HG03175 (cell line): ENCODE results near the gene FAM111A.

Source experiments
- ATAC-seq: cut with Tn5 transposase; IDR thresholded peaks from one replicate; pipeline ENCODE4 v1.9.1; 2021; ENCODE audit warnings: mild to moderate bottlenecking, moderate library complexity; ENCODE audit not compliant: unreplicated experiment

Gene FAM111A

DNA sequence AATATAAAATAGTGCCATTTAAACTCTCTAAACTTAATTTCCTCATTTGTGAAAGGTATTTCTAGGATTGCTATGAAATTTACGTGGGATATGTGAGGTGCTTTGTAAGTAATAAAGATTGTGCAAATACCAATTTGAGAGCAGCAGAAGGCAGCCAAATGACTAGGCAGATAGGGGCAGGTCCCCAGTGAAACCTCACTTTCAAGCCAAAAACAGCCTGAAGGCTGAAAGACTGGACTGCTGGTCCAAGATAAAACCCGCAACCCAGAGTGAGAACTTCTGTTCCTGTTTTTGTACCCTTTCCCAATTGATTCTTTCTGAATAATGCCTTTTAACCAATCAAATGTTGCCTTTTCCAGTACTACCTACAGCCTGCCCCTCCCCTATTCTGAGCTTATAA, 36.5 kb downstream of the FAM111A start:
- no peak for ATAC-seq

DNA sequence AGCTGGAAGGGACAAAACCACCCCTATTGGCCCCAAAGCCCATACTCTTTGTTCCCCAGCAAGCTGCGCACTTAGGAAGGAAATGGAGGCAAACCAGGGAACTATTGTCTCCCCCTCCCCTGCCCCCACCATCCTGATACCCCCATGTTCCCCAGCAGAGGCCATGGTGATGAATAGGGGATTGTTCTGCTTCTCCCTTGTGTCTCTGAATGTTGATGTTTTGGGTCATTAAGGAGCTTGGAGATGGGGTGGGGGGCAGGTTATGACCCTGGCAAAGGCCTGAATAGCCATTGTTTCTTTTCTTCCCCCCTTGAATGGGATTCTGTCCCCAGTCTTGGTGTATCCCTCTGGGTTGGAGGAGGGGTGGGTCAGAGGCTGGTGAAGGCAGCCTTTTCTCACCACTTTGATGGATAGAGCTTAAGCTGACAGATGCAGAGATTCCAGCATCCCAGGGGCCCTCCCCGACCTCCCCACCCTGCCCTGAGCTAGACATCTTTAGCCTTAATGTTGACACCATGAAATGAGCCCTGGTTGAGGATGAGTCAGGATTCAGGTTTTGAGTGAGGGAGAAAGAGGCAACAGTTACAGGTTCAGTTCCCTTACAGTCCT, 37.6 kb downstream of the FAM111A start:
- no peak for ATAC-seq

DNA sequence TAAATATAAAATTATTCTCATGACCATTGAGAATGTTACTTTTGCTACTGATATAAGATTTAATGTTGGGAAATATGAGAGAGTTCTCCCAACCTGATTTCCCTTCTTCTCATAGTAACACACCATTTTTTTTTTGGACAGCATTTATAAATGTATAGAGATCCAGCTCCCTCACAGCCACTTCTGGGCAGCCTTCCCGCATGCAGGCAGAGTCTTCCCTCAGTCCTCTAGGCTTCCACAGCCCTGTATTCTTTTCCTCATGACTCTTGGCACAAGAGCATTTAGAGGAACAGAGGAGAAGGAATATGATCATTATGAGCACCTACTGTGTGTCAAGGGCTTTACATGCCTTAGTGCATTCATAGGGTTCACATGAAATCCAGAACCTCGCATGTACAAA, 38.3 kb downstream of the FAM111A start:
- no peak for ATAC-seq

GRCh38 chr11:59181746-59182456, 39.2 kb downstream of the FAM111A start:
- no peak for ATAC-seq

DNA sequence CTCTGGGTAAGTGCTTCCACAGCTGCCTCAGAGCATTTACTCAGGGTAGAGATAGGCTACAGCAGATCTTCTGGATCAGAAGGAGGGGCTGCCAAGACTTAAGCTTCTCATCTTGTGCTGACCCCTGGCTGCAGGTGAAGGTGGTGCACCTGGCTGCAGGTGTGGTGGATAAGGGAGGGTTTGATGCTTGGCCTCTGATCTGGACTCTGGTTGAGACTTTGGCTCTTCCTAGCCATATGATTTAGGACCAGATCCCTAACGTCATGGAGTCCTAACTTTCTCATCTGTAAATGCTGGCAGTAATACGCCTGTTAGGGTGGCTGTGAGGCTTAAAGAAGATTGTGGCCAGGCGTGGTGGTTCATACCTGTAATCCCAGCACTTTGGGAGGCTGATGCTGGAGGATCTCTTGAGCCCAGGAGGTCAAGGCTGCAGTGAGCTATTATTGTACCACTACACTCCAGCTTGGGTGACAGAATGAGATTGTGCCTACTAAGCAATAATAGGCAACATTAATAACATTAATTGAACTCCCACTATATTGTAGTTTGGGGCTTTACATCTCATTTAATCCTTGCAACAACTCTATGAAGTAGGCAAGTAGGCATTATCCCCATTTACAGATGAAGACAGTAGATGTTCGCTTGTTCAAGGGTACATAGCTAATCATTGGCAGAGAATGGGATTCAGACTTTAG, 39.9 kb downstream of the FAM111A start:
- ATAC-seq: no peak

- ATAC-seq: no peak
Measured at GRCh38 chr11:59183771-59184170, 41.1 kb downstream of the FAM111A start.

DNA sequence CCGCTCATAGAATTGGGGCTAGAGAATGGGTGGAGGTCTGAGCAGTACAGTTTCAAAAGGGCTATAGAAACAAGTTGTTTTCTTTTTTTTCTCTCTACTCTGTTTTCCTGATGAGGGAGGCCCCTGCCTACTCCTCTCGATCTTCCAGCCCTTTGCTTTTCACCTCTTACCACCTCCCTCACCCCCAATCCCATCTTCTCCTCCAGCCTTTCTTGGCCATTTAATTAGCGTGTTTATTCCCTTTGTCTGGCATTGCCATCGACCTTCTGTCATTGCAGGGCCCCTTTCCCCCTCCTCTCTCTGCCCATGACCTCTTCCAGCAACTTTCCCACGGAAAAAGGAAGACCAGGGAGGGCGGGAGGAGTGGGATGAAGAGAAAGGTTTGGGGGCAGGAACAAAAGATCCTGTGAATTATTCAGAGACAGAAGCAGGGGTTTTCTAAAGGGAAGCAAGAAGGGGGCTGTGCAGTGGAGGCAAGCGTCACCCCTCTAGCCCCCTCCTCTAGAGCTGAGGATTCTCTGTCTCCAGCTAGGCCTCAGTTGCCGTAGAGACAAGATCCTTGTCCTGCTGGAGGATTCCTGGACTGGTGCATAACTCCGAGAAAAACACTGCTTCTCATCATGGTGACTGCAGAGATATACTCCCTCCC, 42.2 kb downstream of the FAM111A start:
- ATAC-seq: no peak

- ATAC-seq: no peak
Measured at GRCh38 chr11:59185386-59185945, 42.8 kb downstream of the FAM111A start.

- peak; percentile 66 for ATAC-seq
Measured at GRCh38 chr11:59186130-59186594, 43.5 kb downstream of the FAM111A start.

- no peak for ATAC-seq
Measured at GRCh38 chr11:59187035-59187434, 44.4 kb downstream of the FAM111A start.

DNA sequence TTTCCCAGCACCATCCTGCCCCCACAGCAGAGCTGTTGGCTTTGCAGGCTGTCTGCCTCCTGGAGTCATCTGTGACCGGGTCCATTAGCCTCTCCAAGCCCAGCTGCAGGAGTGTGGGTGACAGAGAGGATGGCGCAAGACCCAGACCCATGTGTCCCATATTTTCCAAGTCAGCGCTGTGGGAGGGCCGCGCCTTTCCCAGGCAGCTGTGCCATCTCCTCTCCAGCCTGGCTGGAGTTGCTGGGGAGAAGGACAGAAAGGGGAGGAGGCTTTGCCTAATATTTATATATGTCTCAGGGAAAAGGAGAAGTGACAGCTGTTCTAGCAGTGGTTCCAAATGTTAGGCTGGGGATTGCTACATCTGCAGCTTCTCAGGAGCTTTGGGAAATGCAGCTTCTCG, 44.9 kb downstream of the FAM111A start:
- ATAC-seq: no peak

GRCh38 chr11:59188954-59189353, 46.3 kb downstream of the FAM111A start:
- no peak for ATAC-seq

- ATAC-seq: no peak
Measured at GRCh38 chr11:59189986-59190385, 47.3 kb downstream of the FAM111A start.

- ATAC-seq: no peak
Measured at GRCh38 chr11:59191095-59191494, 48.4 kb downstream of the FAM111A start.

DNA sequence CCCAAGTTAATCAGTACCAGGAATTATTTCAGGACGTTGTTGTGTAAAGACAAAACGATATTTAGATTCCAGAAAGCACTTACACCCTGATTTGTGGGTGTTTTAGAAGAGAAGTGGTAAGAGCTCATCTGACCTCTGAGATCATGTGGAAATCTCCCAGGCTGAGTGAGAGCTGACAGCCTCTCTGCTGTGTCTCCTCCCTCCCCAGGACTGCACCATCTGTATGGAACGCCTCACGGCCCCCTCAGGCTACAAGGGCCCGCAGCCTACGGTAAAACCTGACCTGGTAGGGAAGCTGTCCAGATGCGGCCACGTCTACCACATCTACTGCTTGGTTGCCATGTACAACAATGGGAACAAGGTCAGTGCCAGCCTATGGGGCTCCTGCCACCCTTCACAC, 49.2 kb downstream of the FAM111A start:
- no peak for ATAC-seq

DNA sequence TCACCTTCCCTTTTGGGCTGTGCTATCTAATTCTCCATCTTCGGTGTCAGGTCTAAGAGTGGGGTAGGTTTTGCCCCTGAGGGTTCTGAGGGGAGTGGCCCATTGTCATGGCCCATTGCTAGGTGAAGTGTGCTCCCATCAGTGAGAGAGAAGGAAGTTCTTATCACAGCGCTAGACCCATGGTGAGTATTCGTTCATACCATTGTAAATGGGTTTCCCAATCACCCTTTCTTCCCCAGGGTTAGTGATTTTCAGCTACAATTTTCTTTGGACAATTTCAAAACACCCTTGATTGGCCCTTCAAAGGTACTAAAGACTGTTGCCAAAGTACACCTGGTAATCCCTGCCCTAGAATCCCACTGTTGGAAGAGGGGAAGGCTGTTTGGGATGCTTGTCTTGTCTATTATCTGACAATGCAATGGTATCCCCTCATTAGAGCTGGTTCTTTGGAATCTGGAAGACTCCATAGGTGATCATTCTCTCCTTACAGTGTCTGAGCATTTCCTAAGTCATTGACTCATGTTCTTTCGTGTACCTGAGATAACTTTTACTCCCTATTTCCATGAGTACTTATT, 49.9 kb downstream of the FAM111A start:
- ATAC-seq: no peak

GRCh38 chr11:59193587-59194130, 51.0 kb downstream of the FAM111A start:
- ATAC-seq: no peak

GRCh38 chr11:59195586-59195985, 52.9 kb downstream of the FAM111A start:
- no peak for ATAC-seq

- no peak for ATAC-seq
Measured at GRCh38 chr11:59196777-59197176, 54.1 kb downstream of the FAM111A start.

GRCh38 chr11:59197991-59198390, 55.3 kb downstream of the FAM111A start:
- no peak for ATAC-seq

- ATAC-seq: no peak
Measured at GRCh38 chr11:59198726-59199125, 56.1 kb downstream of the FAM111A start.
